Tibial artery (tissue), 4 donors: ENCODE measurements around the gene SLC45A1.

Experiments used
- DNase-seq, 2 donors: peaks; one replicate each; pipeline ENCODE4 v3.0.0-alpha.2; 2019
- H3K27ac ChIP-seq, 2 donors: fragments of 200-600 bp; sonication (generic) in 1 of 2; 1 replicate in 1 of 2; 2 replicates in 1 of 2; pipeline ENCODE4 v1.5.1; 2018 to 2019; ENCODE audit warnings: mild to moderate bottlenecking in 1 of 2
- H3K27me3 ChIP-seq, 2 donors: fragments of 200-600 bp; sonication (generic) in 1 of 2; one replicate each; pipeline versions ENCODE4 v1.5.1 to v1.6.0; 2016 to 2019
- H3K36me3 ChIP-seq, 3 donors: fragments of 200-600 bp; sonication (generic) in 2 of 3; one replicate each; pipeline ENCODE4 v1.5.1; 2016 to 2019; ENCODE audit warnings: mild to moderate bottlenecking in 2 of 3
- H3K4me1 ChIP-seq, 4 donors: fragments of 200-600 bp; sonication (generic) in 2 of 4; 1 replicate in 3 of 4; 2 replicates in 1 of 4; pipeline ENCODE4 v1.5.1; 2016 to 2019
- H3K4me3 ChIP-seq, 2 donors: fragments of 200-600 bp; sonication (generic) in 1 of 2; 1 replicate in 1 of 2; 2 replicates in 1 of 2; pipeline ENCODE4 v1.5.1; 2018 to 2019; ENCODE audit warnings: mild to moderate bottlenecking in 2 of 2
- H3K9me3 ChIP-seq, 3 donors: fragments of 200-600 bp; sonication (generic) in 1 of 3; one replicate each; pipeline ENCODE4 v1.5.1; 2016 to 2019
- intact Hi-C: fragments of 100-400 bp; cut with DNase I; formaldehyde crosslinking; loops from one replicate; pipeline ENCODE4 v1.15.0; 2023; ENCODE audit warnings: low total_unique reads
- TF ChIP-seq, protein P1 (sequence below), 2 experiments: fragments of 200-600 bp in 1 of 2; fragments of 450-650 bp in 1 of 2; IDR thresholded peaks; one replicate each; pipeline ENCODE4 v1.5.1; 2017 to 2019; ENCODE audit warnings: antibody characterized with exemption in 2 of 2, mild to moderate bottlenecking in 1 of 2, moderate library complexity in 1 of 2

SLC45A1 gene

DNA sequence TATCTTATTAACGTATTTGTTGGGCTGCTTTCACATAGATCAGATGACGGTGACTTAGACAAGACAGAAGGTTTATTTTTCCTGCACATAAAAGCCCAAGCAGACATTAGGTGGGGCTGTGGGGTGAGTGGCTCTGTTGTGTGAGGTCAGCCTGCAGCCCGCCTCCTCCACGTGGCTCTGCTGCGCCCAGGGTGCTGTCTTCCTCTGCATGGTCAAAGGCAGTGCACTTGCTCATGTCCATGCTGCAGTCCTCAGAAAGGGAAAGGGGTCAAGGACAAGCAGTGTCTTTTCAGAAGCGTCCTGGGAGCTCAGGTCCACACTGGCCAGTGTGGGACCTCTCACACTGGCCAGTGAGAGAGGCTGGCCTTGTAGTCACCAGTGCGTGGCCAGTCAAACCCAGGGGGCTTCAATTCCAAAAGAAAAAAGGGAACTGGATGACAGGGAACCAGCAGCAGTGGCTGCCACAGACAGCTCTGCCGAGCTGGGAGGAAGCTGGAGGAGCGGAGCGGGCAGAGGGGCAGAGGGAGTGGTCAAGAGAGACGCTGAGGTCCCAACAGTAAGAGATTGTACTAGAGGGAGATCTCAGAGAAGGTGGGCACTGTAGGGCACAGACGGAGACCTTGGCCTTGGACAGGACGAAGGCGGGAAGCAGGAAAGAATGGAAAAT is 35.9 kb upstream of the SLC45A1 start:
- peaks cover 0 to 7% (median 0%) of the 10 kb centered on the region in 4 donors for H3K4me1 ChIP-seq
- no peaks in the 10 kb centered on the region for H3K36me3 ChIP-seq
- peak in 1 of 2 donors; percentile 41 for DNase-seq
- TF ChIP-seq, protein P1, sequence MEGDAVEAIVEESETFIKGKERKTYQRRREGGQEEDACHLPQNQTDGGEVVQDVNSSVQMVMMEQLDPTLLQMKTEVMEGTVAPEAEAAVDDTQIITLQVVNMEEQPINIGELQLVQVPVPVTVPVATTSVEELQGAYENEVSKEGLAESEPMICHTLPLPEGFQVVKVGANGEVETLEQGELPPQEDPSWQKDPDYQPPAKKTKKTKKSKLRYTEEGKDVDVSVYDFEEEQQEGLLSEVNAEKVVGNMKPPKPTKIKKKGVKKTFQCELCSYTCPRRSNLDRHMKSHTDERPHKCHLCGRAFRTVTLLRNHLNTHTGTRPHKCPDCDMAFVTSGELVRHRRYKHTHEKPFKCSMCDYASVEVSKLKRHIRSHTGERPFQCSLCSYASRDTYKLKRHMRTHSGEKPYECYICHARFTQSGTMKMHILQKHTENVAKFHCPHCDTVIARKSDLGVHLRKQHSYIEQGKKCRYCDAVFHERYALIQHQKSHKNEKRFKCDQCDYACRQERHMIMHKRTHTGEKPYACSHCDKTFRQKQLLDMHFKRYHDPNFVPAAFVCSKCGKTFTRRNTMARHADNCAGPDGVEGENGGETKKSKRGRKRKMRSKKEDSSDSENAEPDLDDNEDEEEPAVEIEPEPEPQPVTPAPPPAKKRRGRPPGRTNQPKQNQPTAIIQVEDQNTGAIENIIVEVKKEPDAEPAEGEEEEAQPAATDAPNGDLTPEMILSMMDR (IDR thresholded peaks at IDR 0.05), result no peak
- H3K27me3 ChIP-seq, result no peaks in the 10 kb centered on the region
- no peaks in the 10 kb centered on the region for H3K9me3 ChIP-seq
- no peak overlapping the region for H3K4me3 ChIP-seq
- intact Hi-C loops, result no loop called here
- H3K27ac ChIP-seq, result no peak overlapping the region

DNA sequence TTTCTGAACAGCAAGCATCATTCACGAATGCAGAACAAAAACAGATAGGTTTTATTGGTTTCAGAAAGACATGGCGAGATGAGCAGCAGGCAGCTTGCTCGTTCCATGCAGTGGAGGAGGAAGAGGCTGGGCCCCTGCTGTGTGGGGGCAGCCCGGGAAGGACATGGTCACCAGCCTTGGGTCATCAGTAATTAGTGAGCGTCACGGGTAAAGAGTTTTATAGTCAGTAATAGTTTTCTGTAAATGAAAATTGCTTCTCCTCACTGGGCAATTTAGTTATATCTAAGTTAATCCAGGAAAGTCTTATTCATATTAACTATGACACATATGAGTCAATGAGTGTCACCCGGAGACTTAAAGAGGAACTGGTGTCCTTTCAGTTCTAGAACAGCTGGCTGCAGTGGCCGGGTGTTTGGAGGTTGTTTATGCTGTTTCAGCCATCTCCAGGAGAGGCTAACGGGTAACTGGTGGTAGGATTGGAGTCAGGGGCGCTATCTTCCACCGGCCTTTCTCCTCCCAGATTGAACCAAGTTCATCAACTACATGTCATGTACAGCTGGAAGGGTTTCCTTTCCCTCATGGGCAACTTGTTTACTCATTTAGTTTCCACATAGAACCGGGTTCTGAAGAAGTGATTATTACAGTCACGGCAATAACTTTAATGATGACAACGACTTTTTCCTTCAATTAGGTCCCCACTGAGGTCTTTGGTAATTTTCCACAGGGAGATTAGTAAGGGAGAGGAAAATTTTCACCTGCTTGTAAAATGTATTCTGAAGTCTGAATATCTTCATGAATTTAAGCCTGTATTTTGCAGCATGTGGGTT is 34.6 kb upstream of the SLC45A1 start:
- no peaks in the 10 kb centered on the region for H3K9me3 ChIP-seq
- H3K36me3 ChIP-seq, result no peaks in the 10 kb centered on the region
- peaks cover 0 to 7% (median 0%) of the 10 kb centered on the region in 4 donors for H3K4me1 ChIP-seq
- peak in 1 of 2 donors; percentile 43 for DNase-seq
- intact Hi-C loops, result no loop called here
- no peak overlapping the region for H3K4me3 ChIP-seq
- no peaks in the 10 kb centered on the region for H3K27me3 ChIP-seq
- H3K27ac ChIP-seq, result no peak overlapping the region
- TF ChIP-seq, protein P1 (IDR thresholded peaks at IDR 0.05), result no peak

DNA sequence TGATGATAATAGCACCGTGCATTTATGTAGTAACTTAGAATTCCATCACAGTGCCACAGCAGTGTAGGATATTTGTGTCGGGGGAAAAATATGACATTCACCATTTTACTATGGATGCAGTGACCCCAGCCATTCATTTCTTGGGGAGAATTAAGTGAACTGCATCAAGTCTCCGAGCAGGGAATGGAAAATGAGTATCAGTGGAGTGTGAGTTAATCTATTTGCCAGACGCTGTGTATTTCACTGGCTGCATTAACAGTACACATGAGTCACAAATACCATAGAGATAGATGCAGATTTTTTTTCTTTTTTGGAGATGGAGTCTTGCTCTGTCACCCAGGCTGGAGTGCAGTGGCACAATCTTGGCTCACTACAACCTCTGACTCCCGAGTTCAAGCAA is 33.8 kb upstream of the SLC45A1 start:
- TF ChIP-seq, protein P1 (IDR thresholded peaks at IDR 0.05), result no peak
- no peaks in the 10 kb centered on the region for H3K27me3 ChIP-seq
- no peaks in the 10 kb centered on the region for H3K9me3 ChIP-seq
- no peak overlapping the region for H3K4me3 ChIP-seq
- intact Hi-C loops, result no loop called here
- H3K4me1 ChIP-seq, result peaks cover 0 to 7% (median 0%) of the 10 kb centered on the region in 4 donors
- no peak overlapping the region for H3K27ac ChIP-seq
- no peak for DNase-seq
- H3K36me3 ChIP-seq, result no peaks in the 10 kb centered on the region

DNA sequence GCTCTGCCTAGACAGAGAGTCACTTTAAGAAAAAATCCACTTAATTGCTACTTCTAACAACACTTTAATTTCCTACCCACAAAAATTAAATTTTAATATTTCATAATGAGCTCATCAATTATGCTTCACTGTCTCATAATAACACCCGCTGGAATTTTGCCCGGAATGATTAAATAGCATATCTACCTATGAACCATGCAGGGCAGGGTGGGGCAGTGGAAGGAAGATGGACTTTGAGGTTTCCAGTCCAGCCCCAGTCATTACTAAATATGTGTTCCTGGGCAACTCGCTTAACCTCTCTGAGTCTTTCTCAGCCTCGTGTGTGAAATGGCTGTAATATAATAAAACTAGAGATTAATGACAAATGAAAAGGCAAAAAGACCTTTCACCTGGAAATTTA is 32.8 kb upstream of the SLC45A1 start:
- H3K36me3 ChIP-seq, result no peaks in the 10 kb centered on the region
- peaks cover 0 to 7% (median 0%) of the 10 kb centered on the region in 4 donors for H3K4me1 ChIP-seq
- no peaks in the 10 kb centered on the region for H3K9me3 ChIP-seq
- H3K4me3 ChIP-seq, result no peak overlapping the region
- H3K27ac ChIP-seq, result no peak overlapping the region
- intact Hi-C loops, result no loop called here
- no peaks in the 10 kb centered on the region for H3K27me3 ChIP-seq
- no peak for DNase-seq
- TF ChIP-seq, protein P1 (IDR thresholded peaks at IDR 0.05), result no peak

DNA sequence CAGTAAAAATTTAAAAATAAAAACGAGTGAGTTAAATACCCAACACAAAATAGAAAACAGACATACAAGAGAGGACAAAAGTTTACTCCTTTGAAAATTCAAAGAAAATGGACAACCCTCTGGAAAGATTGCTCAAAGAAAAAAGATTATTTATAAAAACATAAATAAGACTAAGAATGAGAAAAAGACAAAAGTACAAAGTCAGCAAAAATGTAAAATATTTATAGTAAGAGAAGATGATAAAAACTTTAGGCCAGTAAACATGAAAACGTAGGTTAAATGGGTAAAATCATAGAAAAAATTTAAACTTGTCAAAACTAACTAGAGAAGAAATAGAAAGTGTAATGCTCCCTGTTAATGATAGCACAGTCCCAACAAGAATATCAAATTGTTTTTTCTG is 31.9 kb upstream of the SLC45A1 start:
- H3K4me3 ChIP-seq, result no peak overlapping the region
- H3K4me1 ChIP-seq, result peaks cover 0 to 7% (median 0%) of the 10 kb centered on the region in 4 donors
- H3K9me3 ChIP-seq, result no peaks in the 10 kb centered on the region
- no peaks in the 10 kb centered on the region for H3K27me3 ChIP-seq
- H3K27ac ChIP-seq, result no peak overlapping the region
- no peak for DNase-seq
- intact Hi-C loops, result no loop called here
- TF ChIP-seq, protein P1 (IDR thresholded peaks at IDR 0.05), result no peak
- no peaks in the 10 kb centered on the region for H3K36me3 ChIP-seq
